T-helper 17 cell (primary cell): Measurements from ENCODE around the gene GAB2. TPM values are rescaled to one million over a fixed set of nuclear protein-coding genes. Genes with fewer than 3 reads are reported as not detected.

Experiments
- ATAC-seq: fragments of 150-1000 bp; cut with Tn5 transposase; 2 replicates; pipeline ENCODE4 v1.10.0; 2021; ENCODE audit warnings: mild to moderate bottlenecking, moderate library complexity
- DNase-seq, 3 donors: peaks; one replicate each; pipeline versions ENCODE4 v3.0.0 to v3.0.0-alpha.2; 2020 to 2021
- H3K9me3 ChIP-seq: one replicate; pipeline ENCODE4 v1.7.0; 2013; ENCODE audit warnings: low read length, mild to moderate bottlenecking; ENCODE audit not compliant: control insufficient read depth, poor library complexity, severe bottlenecking
- H3K27ac Mint-ChIP-seq: one replicate; pipeline ENCODE4 v1.8.0; 2022; ENCODE audit warnings: mild to moderate bottlenecking, moderate library complexity, mixed read lengths
- H3K27me3 Mint-ChIP-seq: one replicate; pipeline ENCODE4 v1.8.0; 2022; ENCODE audit warnings: mixed read lengths
- H3K36me3 Mint-ChIP-seq: one replicate; pipeline ENCODE4 v1.8.0; 2022; ENCODE audit warnings: low read depth, mixed read lengths
- H3K4me1 Mint-ChIP-seq: one replicate; pipeline ENCODE4 v1.8.0; 2022; ENCODE audit warnings: mild to moderate bottlenecking, mixed read lengths
- H3K4me3 Mint-ChIP-seq: one replicate; pipeline ENCODE4 v1.8.0; 2022; ENCODE audit warnings: mild to moderate bottlenecking, moderate library complexity, mixed read lengths
- total RNA-seq, 4 donors: library from RNA in 2 of 4; stranded (reverse) in 2 of 4; gene quantifications; one replicate each; pipeline ENCODE4 v1.2.3 and lab custom pipeline; 2022 to 2026

GAB2 gene
- total RNA-seq, 2 donors from 2014 or later, result 10.3 to 14.4 TPM

DNA sequence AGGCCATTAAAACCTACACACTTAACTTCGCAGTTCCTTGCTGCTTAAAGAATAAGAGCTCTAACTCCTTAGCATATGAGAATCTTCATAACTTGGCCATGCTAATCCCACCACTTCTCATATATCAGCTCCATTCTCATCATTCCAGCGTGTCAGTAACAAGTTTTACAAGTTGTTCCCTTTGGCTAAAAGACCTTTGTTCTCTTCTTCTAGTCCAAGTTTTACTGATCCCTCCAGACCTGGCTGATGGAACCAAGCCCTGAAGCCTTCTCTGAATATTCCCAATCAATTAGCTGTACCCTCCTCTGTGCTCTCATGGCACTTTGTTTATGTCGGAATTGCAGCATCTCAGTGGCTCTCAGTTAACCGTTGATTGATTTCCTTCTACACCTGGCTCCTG lies 35.8 kb downstream of the GAB2 start:
- H3K9me3 ChIP-seq, result peaks cover 3% of the 10 kb centered on the region
- Mint-ChIP-seq H3K36me3 (peaks cover 4% of the 10 kb centered on the region), H3K27ac (no peak overlapping the region), H3K4me3 (no peak overlapping the region), H3K4me1 (peaks cover 3% of the 10 kb centered on the region), H3K27me3 (no peaks in the 10 kb centered on the region)
- no peak for DNase-seq
- ATAC-seq, result no peak

DNA sequence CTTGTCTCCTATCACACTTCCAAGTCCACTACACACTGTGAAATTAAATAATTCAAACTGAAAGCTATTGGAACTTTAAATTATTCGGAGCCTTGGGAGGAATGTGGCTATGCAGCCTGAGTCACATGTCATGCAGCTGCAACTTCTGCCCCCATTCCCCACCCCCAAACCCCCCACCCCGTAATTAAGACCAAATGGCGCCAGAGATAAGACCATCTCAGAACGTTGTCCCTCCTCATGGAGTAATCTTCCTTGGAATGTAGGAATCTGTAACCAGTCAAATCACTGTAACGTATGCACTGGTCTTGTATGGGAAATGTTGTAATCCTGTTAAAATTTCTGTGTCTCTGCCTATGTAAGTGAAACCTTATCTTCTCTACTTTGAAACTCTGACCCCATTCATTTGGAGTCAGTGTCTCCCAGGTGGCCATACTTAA lies 37.0 kb downstream of the GAB2 start:
- Mint-ChIP-seq H3K27me3 (no peaks in the 10 kb centered on the region), H3K27ac (no peak overlapping the region), H3K36me3 (peaks cover 4% of the 10 kb centered on the region), H3K4me1 (peaks cover 4% of the 10 kb centered on the region), H3K4me3 (no peak overlapping the region)
- ATAC-seq, result no peak
- peaks cover 3% of the 10 kb centered on the region for H3K9me3 ChIP-seq
- DNase-seq, result no peak

GRCh38 chr11:78379039-78379670 lies 38.5 kb downstream of the GAB2 start:
- no peaks in the 10 kb centered on the region for H3K27me3 Mint-ChIP-seq
- H3K4me1 Mint-ChIP-seq, result peaks cover 5% of the 10 kb centered on the region
- no peak overlapping the region for H3K27ac Mint-ChIP-seq
- H3K36me3 Mint-ChIP-seq, result peaks cover 4% of the 10 kb centered on the region
- H3K9me3 ChIP-seq, result no peaks in the 10 kb centered on the region
- H3K4me3 Mint-ChIP-seq, result no peak overlapping the region
- DNase-seq (no peak), ATAC-seq (peak; percentile 50)

DNA sequence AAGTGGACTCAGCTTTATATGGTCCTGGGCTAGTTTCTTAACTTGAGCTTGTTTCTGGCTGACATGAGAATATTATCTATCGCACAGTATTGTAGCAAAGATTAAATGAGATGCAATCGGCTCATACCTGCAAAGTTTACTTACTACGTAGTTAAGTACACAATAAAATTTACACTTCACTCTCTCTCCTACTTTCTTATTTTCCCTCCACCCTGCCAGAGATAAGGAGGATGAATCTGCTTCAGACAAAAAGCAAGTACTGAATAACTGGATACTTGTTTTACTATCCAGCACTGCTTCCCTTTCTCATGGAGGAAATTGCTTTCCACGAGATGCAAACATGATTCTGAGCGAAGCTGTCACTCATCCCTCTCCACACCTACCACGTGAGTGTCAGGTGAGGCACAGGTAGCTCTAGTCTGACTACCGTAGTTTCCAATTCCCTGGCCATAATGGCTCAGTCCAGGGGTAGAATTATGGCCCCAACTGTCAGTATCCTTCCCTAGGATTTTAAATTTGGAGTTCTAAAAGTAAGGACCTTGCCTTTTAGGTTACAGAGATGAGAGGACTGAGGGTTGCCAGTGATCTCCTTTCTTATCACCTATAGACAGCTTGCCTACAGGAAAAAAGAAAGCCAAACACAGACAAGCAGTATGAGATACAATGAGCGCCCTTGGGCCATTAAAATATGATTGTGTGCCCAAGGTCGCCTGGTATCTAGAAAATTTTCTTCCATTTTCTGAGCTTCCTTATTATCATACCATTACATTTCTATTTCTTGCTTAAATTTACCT lies 39.8 kb downstream of the GAB2 start:
- DNase-seq (no peak), ATAC-seq (no peak)
- Mint-ChIP-seq H3K27ac (no peak overlapping the region), H3K36me3 (no peaks in the 10 kb centered on the region), H3K4me3 (no peak overlapping the region), H3K27me3 (no peaks in the 10 kb centered on the region), H3K4me1 (peaks cover 5% of the 10 kb centered on the region)
- H3K9me3 ChIP-seq, result no peaks in the 10 kb centered on the region

- Mint-ChIP-seq H3K27me3 (no peaks in the 10 kb centered on the region), H3K4me3 (no peak overlapping the region), H3K4me1 (peaks cover 6% of the 10 kb centered on the region), H3K27ac (no peak overlapping the region), H3K36me3 (no peaks in the 10 kb centered on the region)
- H3K9me3 ChIP-seq, result no peaks in the 10 kb centered on the region
- DNase-seq (no peak), ATAC-seq (no peak)
Observed at GRCh38 chr11:78376858-78377257, 40.8 kb downstream of the GAB2 start.

- Mint-ChIP-seq H3K27me3 (no peaks in the 10 kb centered on the region), H3K4me1 (peaks cover 11% of the 10 kb centered on the region), H3K36me3 (no peaks in the 10 kb centered on the region), H3K4me3 (no peak overlapping the region), H3K27ac (no peak overlapping the region)
- no peak for DNase-seq
- ATAC-seq, result no peak
- no peaks in the 10 kb centered on the region for H3K9me3 ChIP-seq
Observed at GRCh38 chr11:78374917-78375316, 42.7 kb downstream of the GAB2 start.

DNA sequence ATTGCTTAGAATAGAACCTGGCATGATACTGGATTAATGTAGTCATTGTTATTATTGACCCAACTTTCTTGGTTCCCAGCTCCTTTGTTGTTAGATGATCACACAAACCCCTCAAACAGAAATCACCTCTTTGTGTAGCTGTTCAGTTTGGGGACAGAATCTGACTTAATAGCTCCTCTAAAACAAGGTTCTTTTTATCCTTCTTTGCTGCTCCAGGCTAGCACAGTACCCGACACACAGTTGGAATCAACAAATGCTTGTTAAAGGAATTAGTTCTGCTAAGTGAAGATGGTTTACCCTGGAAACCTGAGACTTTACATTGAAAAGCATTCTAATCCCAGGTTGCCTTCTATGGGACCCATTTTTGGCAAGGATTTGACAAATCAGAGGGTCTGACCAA lies 43.9 kb downstream of the GAB2 start:
- no peak for DNase-seq
- no peak for ATAC-seq
- no peak overlapping the region for H3K27ac Mint-ChIP-seq
- no peaks in the 10 kb centered on the region for H3K27me3 Mint-ChIP-seq
- peaks cover 9% of the 10 kb centered on the region for H3K4me1 Mint-ChIP-seq
- no peak overlapping the region for H3K4me3 Mint-ChIP-seq
- no peaks in the 10 kb centered on the region for H3K9me3 ChIP-seq
- H3K36me3 Mint-ChIP-seq, result no peaks in the 10 kb centered on the region

GRCh38 chr11:78372114-78372768 lies 45.4 kb downstream of the GAB2 start:
- Mint-ChIP-seq H3K4me3 (no peak overlapping the region), H3K27ac (no peak overlapping the region), H3K27me3 (no peaks in the 10 kb centered on the region), H3K4me1 (peaks cover 9% of the 10 kb centered on the region), H3K36me3 (no peaks in the 10 kb centered on the region)
- H3K9me3 ChIP-seq, result no peaks in the 10 kb centered on the region
- ATAC-seq (no peak), DNase-seq (no peak)

GRCh38 chr11:78371221-78371891 lies 46.3 kb downstream of the GAB2 start:
- ATAC-seq (no peak), DNase-seq (no peak)
- Mint-ChIP-seq H3K4me3 (no peak overlapping the region), H3K4me1 (peaks cover 9% of the 10 kb centered on the region), H3K27ac (no peak overlapping the region), H3K36me3 (no peaks in the 10 kb centered on the region), H3K27me3 (no peaks in the 10 kb centered on the region)
- H3K9me3 ChIP-seq, result no peaks in the 10 kb centered on the region

- Mint-ChIP-seq H3K27me3 (no peaks in the 10 kb centered on the region), H3K4me3 (no peak overlapping the region), H3K4me1 (peaks cover 7% of the 10 kb centered on the region), H3K27ac (no peak overlapping the region), H3K36me3 (no peaks in the 10 kb centered on the region)
- no peaks in the 10 kb centered on the region for H3K9me3 ChIP-seq
- ATAC-seq (no peak), DNase-seq (no peak)
Observed at GRCh38 chr11:78370406-78371172, 47.0 kb downstream of the GAB2 start.

DNA sequence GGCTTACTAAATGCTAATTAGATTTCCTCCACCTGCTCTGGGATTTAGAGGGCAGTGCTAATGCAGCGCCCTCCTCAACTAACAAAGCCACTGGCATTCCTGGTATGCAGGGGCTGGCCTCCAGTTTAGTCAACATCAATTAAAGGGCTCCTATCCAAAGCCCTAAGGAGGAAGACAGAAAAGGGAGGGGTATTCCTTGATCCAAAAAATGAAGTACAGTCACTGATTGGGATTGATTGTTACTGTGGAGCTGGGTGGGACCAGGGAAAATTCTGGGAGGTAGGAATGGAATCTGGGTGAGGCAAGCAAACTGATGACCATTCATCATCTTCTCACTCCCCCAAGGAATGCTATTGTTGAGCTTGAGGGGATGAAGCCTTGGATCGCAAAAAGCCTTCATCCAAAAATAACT lies 52.2 kb downstream of the GAB2 start:
- no peak overlapping the region for H3K4me3 Mint-ChIP-seq
- no peaks in the 10 kb centered on the region for H3K9me3 ChIP-seq
- no peak for ATAC-seq
- no peak overlapping the region for H3K27ac Mint-ChIP-seq
- peaks cover 2% of the 10 kb centered on the region for H3K4me1 Mint-ChIP-seq
- H3K27me3 Mint-ChIP-seq, result no peaks in the 10 kb centered on the region
- no peak for DNase-seq
- no peaks in the 10 kb centered on the region for H3K36me3 Mint-ChIP-seq

- no peaks in the 10 kb centered on the region for H3K9me3 ChIP-seq
- DNase-seq, result no peak
- H3K4me1 Mint-ChIP-seq, result peaks cover 3% of the 10 kb centered on the region
- H3K27ac Mint-ChIP-seq, result no peak overlapping the region
- no peak overlapping the region for H3K4me3 Mint-ChIP-seq
- H3K36me3 Mint-ChIP-seq, result peaks cover 2% of the 10 kb centered on the region
- H3K27me3 Mint-ChIP-seq, result no peaks in the 10 kb centered on the region
- no peak for ATAC-seq
Observed at GRCh38 chr11:78364128-78364751, 53.4 kb downstream of the GAB2 start.
